Activated T-cell treated with anti-CD3 and anti-CD28 coated beads, Interleukin-2, amount 50 U/mL, for 1 hour (primary cell): Measurements from ENCODE around the gene UNC13C.

Source experiments
- DNase-seq: peaks from one replicate; pipeline ENCODE4 v3.0.0-alpha.2; 2020

The UNC13C gene

DNA sequence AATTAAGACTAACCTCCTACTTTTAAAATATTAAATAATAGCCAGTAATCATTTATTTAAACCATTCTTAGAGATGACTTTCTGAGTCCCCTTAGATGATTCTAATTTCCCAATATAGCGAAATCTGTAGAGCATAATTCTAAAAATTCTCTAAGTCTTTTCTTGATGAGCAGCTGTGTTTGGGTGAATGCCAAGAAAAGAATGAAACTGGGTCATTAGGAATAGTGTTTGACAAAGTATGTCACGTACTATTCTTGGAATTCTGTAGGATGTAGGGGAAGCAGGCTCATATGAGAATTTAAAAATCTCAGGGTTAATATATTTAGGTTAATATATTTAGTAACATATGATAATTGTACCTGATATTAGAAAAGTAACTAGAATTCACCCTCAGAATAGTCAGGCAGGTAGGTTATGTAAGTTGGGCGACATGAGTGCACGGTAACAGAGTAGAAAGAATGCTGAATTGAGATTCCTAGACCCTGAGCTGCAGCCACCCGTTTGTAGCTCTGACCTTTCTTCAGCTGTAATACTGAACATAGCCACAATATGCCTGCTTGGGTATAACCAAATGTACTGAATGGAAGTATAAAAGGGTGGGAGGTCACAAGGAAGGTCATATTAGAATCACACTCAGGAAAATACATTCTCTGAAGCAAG is 524.3 kb downstream of the UNC13C start:
- DNase-seq, result no peak

DNA sequence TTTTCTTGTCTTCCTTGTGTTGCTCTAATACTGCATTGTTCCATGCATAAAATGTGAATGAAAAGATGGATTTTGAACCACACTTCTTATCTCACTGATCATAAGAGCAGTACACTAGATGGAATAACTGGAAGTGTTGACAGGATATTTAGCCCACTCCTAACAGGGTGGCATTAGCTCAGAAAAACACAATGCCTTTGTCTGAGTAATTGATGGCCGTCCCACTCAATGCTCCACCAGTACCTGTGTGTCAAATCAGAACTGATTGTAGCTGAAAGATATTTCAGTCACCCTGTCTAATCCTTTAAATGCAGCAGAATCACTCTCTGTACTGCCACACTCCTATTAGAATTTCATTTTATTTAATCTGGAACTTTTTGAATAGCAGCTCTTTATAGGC is 526.5 kb downstream of the UNC13C start:
- DNase-seq, result no peak

- DNase-seq, result no peak
These were observed 528.8 kb downstream of the UNC13C start for GRCh38 chr15:54506977-54507524.

DNA sequence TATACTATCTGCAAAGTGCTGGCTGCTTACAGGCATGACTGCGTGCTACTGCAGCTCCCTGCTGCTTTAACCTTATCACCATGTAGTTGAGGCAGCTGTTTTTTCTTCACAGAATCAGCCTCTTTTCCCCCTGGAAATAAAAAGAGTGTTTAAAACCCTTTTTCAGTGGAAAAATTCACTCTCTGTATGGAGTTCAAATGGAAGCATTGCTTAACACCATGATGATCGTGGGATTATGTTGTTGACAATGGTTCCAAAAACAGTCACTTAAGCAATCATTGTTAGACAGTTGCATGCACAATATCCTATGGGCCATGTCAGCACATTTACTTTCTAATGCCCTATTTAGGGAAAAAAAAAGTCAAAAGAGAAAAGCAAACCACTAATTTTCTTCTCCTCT is 536.4 kb downstream of the UNC13C start:
- DNase-seq, result no peak

DNA sequence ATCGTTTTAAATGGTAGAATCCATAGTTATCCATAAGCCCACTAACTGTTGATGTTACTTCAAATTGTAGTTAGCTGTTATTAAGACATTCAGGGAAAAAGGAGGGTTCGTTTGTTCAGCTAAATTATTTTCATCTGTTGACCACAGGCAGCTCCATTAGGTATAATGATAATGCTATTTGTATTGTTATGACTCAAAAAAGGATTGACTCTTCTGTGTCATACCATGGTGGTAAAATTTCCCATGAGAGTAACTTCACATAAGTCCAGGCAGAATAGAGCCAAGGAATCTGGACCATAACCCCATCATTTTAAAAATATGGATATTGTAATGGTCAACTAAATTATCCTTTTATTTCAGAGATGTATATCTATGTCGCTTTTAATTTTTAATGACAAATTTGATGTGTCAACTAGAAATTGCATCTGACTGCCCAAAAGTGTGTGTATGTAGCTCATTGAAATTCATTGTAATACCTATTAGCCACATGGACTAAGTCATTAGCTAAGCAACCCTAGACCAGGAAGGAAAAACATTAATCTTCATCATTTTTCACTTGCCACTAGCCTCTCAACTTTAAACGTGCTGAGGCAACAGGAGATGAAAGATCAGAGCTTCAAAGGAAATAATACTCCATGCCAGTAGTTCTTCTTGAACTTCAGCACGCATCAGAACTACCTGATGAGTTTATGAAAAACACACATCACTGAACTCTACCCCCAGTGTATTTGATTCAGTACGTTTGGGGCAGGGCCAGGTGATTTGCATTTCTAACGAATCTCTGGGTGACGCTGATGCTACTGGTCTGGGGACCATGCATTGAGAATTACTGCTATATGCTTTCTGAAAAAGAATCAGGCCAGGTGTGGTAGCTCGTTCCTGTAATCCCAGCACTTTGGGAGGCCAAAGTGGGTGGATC is 537.7 kb downstream of the UNC13C start:
- DNase-seq, result no peak

DNA sequence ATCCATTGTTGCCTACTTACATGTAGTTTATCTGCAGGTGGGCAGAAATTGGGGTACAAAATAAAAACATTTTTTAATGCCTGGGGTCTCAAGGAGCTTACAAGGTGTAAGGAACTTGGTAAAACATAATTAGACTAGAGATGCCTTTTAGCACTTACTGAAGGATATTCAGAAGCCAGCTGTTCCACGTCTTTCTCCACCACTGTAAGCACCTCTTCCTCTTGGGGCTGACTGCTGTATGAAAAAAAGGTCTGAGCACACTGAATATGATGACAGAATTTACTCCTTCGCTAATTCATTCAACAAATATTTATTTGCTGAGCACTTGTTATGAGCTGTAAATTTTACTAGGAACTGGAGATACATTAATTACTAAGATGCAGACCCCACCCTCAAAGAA is 539.1 kb downstream of the UNC13C start:
- no peak for DNase-seq

DNA sequence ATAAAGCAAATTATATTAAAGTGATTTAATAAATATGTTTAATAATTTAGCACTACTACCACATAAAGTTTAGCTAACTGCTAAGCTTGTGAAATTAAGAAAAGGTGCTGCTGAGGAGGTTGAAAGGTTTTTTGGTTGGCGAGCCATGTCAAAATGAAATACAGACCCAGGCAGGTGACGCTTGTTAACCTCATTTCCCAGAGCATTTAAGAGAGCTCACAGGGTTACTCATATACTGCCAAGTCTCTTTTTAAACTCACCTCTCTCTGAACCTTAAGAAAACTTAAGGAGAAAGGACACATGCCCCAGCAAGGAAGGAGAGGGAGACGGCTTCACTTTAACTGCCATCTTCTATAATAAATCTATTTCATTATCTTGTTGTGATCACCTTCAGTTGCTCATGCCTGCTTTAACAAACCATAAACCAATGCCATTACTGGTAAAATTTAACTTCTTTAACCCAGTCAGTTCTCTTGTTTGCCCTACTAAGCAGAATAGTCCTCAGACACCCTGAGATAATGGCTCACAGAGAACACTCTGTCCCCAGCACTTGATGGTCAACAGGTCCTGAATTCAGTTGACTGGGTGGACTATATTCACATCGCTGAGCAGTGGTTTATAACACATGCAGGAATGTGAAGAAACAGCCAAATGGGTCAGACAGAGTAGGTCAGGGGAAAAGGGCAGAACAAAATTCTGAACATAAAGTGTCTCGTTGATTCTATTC is 540.1 kb downstream of the UNC13C start:
- DNase-seq, result no peak

- DNase-seq, result no peak
These were observed 541.3 kb downstream of the UNC13C start for GRCh38 chr15:54519577-54519976.

- no peak for DNase-seq
These were observed 542.4 kb downstream of the UNC13C start for GRCh38 chr15:54520616-54521015.

GRCh38 chr15:54521206-54521605 is 543.0 kb downstream of the UNC13C start:
- DNase-seq, result no peak

- DNase-seq, result no peak
These were observed 549.8 kb downstream of the UNC13C start for GRCh38 chr15:54528021-54528420.

DNA sequence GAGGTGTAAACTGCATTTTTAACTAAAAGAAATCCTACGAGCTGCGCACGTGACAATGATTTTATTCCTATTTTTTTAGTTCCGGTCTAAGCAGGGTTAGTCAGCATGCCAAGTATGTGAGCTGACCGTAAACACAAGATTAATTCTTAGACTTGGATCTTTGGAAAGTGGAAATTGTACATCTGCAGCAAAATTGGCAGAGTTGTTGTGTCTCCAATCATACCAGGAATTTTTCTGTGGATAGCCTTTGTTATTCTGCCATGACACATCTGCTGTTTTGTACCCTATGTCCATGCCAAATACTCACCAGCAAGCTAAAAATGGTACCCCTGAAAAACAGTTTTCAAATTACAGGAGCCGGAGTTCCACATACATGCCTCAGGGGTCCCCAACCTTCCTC is 562.5 kb downstream of the UNC13C start:
- DNase-seq, result no peak

DNA sequence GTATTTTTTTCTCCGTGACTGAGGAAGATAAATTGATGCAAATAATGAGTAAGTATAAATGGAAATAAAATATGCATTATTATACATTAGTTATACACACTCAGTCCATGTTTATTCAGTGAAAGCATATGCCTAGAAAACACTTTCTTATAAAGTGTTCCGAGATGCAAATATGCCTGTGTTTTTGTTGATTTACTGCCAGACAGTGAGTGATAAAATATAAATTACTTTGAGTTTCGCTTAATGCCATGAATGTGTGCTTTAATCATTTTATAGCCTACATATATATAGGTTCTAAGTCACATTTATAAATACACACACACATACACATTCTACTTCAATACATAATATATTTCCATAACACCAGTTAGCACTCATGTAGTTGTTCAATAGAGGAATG is 569.2 kb downstream of the UNC13C start:
- DNase-seq, result no peak

- no peak for DNase-seq
These were observed 572.7 kb downstream of the UNC13C start for GRCh38 chr15:54550954-54551353.

DNA sequence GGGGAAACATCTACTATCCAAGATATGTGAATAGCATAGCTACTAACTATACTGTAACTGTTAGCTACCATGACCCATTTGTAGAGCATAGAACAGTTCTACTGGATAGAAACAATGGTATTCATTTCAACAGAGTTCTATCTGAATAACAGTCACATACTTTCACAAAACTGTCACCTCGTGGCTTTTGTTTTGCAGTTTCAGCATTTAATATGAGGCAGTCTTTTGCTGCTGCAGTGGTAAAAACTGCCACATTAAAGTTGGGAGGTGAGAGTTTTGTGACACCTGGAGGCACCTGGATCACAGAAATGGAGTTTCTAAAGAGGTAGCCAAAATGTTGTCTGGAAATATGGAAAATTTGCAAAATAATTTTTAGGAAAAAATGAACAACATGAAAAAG is 578.0 kb downstream of the UNC13C start:
- DNase-seq, result no peak

DNA sequence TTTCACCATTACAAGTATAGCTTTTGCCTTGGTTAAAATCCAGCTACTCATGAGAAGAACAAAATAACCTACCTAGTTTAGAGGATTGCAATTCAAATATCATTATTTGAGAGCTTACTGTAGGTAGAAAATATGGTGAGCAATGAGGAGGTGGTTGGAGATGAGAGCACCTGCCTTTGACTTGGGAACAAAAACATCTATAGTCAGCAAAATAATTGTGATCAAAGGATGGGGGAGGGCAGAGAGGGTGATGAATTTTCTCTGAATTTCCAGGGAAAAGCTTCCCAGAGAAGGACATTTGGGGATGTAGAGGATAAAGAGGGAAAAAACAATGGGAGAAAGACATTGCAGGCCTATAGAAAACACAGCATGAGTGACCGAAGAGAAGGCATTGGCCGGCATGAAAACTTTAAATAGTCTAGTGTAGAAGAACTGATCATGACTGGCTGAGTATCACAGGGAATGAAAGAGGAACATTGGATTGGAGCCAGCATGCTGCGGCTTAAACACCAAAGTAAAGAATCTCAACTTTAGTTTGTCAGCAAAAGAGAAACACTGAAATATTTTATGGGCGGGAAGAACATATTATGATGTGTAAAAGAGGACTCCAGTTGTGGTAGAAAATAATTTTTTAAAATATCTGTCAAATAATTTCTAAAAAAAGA is 581.3 kb downstream of the UNC13C start:
- DNase-seq, result no peak

GRCh38 chr15:54560417-54560816 is 582.2 kb downstream of the UNC13C start:
- no peak for DNase-seq

DNA sequence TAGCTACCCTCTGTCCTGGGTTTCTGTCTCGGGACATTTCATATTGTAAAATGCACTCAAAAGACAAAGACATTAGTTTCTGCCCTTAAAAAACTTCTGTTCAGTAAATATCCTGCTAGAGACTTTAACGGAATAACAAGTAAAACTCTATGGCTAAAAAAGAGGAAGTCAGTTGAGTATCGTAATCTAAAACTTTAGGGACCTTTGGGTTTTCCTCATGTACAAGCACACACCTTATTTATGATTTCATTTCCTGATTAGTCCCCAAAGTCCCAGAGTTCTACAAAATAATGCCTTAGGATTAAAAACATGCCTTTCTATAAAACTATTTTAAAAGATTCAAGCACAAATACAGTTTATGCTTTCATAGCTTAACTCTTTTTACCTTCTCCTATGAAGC is 585.9 kb downstream of the UNC13C start:
- no peak for DNase-seq

DNA sequence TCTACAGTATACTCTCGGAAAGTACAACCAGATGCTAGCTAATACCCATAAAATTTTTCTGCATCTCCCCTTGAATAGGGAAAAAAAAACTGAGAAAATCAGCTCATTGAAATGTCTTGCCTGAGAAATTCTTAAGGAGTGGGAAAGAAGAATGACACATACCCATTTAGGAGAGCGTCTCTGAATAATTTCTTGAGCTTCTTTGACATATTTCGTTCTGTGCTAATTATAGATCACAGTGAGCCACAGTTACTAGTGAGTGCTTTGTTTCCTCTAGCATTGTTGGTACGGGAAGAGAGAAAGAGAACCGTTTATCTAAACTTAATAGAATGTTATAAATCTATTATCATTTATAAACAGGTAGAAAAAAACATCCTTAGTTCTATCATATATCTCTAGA is 588.4 kb downstream of the UNC13C start:
- no peak for DNase-seq

GRCh38 chr15:54567408-54568035 is 589.3 kb downstream of the UNC13C start:
- no peak for DNase-seq

- DNase-seq, result no peak
These were observed 590.1 kb downstream of the UNC13C start for GRCh38 chr15:54568381-54568780.

- DNase-seq, result no peak
These were observed 593.3 kb downstream of the UNC13C start for GRCh38 chr15:54571576-54571975.
